Progenitor cell of endocrine pancreas (in vitro differentiated cells): ENCODE measurements around the gene STAT4. TPM values are rescaled to one million over a fixed set of nuclear protein-coding genes. Genes with fewer than 3 reads are reported as not detected.

Experiments used
- DNase-seq: peaks from one replicate; pipeline ENCODE4 v3.0.0; 2021; ENCODE audit warnings: low spot score; ENCODE audit not compliant: unreplicated experiment
- H3K27ac Mint-ChIP-seq: 2 replicates; pipeline ENCODE4 v1.8.0; 2021; ENCODE audit warnings: mild to moderate bottlenecking, moderate library complexity, mixed read lengths
- H3K27me3 Mint-ChIP-seq: 2 replicates; pipeline ENCODE4 v1.8.0; 2021; ENCODE audit warnings: mixed read lengths
- H3K36me3 Mint-ChIP-seq: 2 replicates; pipeline ENCODE4 v1.8.0; 2022; ENCODE audit warnings: mixed read lengths; ENCODE audit not compliant: insufficient read depth
- H3K4me1 Mint-ChIP-seq: 2 replicates; pipeline ENCODE4 v1.8.0; 2021; ENCODE audit warnings: low read depth, mixed read lengths
- H3K4me3 Mint-ChIP-seq: 2 replicates; pipeline ENCODE4 v1.8.0; 2021; ENCODE audit warnings: low read depth, mild to moderate bottlenecking, moderate library complexity, mixed read lengths
- H3K9me3 Mint-ChIP-seq: 2 replicates; pipeline ENCODE4 v1.8.0; 2021; ENCODE audit warnings: low read depth, mixed read lengths
- total RNA-seq: library from RNA; stranded (reverse); gene quantifications from 2 replicates; pipeline ENCODE4 v1.2.1, GENCODE V29; 2021
- TF ChIP-seq, protein P1 (sequence below): fragments of 200-600 bp; sonication (generic); IDR thresholded peaks from one replicate; pipeline ENCODE4 v1.5.0; 2021; ENCODE audit warnings: antibody characterized with exemption, mild to moderate bottlenecking; ENCODE audit not compliant: unreplicated experiment

The STAT4 gene
- total RNA-seq, 1 donor from 2014 or later = 18.8 TPM

DNA sequence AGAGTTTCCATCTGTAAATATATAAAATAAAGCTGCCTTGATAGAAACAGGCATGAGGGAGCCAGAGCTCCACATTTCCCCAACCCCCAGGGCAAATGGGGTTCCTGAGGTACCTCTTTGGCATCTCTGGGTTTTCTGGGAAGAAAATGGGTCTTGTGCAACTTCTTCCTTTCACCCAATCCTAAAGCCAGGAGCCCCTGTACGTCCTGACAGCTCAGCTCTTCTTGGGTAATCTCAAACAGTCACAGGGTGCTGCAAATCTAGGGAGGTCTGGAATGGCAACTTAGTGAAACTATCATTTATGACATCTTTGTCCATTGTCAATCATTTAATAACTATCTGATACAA, 100.2 kb downstream of the STAT4 start:
- no peak for DNase-seq
- peaks cover 3% of the 10 kb centered on the region for H3K9me3 Mint-ChIP-seq
- H3K4me3 Mint-ChIP-seq = no peak overlapping the region
- peaks cover 1% of the 10 kb centered on the region for H3K36me3 Mint-ChIP-seq
- TF ChIP-seq, protein P1, sequence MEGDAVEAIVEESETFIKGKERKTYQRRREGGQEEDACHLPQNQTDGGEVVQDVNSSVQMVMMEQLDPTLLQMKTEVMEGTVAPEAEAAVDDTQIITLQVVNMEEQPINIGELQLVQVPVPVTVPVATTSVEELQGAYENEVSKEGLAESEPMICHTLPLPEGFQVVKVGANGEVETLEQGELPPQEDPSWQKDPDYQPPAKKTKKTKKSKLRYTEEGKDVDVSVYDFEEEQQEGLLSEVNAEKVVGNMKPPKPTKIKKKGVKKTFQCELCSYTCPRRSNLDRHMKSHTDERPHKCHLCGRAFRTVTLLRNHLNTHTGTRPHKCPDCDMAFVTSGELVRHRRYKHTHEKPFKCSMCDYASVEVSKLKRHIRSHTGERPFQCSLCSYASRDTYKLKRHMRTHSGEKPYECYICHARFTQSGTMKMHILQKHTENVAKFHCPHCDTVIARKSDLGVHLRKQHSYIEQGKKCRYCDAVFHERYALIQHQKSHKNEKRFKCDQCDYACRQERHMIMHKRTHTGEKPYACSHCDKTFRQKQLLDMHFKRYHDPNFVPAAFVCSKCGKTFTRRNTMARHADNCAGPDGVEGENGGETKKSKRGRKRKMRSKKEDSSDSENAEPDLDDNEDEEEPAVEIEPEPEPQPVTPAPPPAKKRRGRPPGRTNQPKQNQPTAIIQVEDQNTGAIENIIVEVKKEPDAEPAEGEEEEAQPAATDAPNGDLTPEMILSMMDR = no peak
- no peak overlapping the region for H3K27ac Mint-ChIP-seq
- peaks cover 18% of the 10 kb centered on the region for H3K4me1 Mint-ChIP-seq
- H3K27me3 Mint-ChIP-seq = no peaks in the 10 kb centered on the region

GRCh38 chr2:191049728-191050639, 100.8 kb downstream of the STAT4 start:
- peaks cover 6% of the 10 kb centered on the region for H3K9me3 Mint-ChIP-seq
- H3K4me3 Mint-ChIP-seq = no peak overlapping the region
- H3K36me3 Mint-ChIP-seq = peaks cover 3% of the 10 kb centered on the region
- no peaks in the 10 kb centered on the region for H3K27me3 Mint-ChIP-seq
- no peak overlapping the region for H3K27ac Mint-ChIP-seq
- no peak for DNase-seq
- H3K4me1 Mint-ChIP-seq = peaks cover 18% of the 10 kb centered on the region
- TF ChIP-seq, protein P1 = no peak

GRCh38 chr2:191048073-191048472, 102.7 kb downstream of the STAT4 start:
- Mint-ChIP-seq H3K27me3 (no peaks in the 10 kb centered on the region), H3K27ac (no peak overlapping the region), H3K4me1 (peaks cover 18% of the 10 kb centered on the region), H3K4me3 (no peak overlapping the region), H3K9me3 (peaks cover 16% of the 10 kb centered on the region), H3K36me3 (peaks cover 11% of the 10 kb centered on the region)
- no peak for DNase-seq
- TF ChIP-seq, protein P1 = no peak

DNA sequence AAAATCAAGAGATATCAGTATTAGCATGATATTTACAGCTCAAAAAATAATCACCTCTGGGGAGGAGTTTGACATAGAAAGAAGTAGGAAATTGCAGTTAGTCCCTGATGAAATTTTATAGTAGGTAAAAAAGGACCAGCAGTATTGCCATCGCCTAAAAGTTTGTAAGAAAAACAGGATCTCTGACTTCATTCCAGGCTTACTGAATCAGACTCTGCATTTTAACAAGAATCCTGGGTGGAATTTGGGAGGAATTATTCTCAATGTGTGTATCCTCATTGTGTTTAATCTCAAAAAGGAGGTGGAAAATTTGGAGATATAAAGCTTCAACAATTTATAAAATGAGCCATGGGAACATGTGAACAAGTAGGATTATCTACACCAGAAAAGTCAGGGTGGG, 105.7 kb downstream of the STAT4 start:
- TF ChIP-seq, protein P1 = no peak
- Mint-ChIP-seq H3K9me3 (peaks cover 16% of the 10 kb centered on the region), H3K36me3 (peaks cover 11% of the 10 kb centered on the region), H3K4me1 (peaks cover 25% of the 10 kb centered on the region), H3K4me3 (no peak overlapping the region), H3K27ac (no peak overlapping the region), H3K27me3 (no peaks in the 10 kb centered on the region)
- DNase-seq = no peak

GRCh38 chr2:191043438-191043837, 107.4 kb downstream of the STAT4 start:
- no peaks in the 10 kb centered on the region for H3K27me3 Mint-ChIP-seq
- no peak overlapping the region for H3K27ac Mint-ChIP-seq
- peaks cover 16% of the 10 kb centered on the region for H3K9me3 Mint-ChIP-seq
- H3K36me3 Mint-ChIP-seq = peaks cover 14% of the 10 kb centered on the region
- H3K4me1 Mint-ChIP-seq = peaks cover 14% of the 10 kb centered on the region
- DNase-seq = no peak
- TF ChIP-seq, protein P1 = no peak
- no peak overlapping the region for H3K4me3 Mint-ChIP-seq
